Fibroblast of lung (primary cell): Measurements from ENCODE around the gene AACS. TPM values are rescaled to one million over a fixed set of nuclear protein-coding genes. Genes with fewer than 3 reads are reported as not detected.
"Not testable (repeated sequence)": the region's sequence is repeated elsewhere in the genome, so short reads cannot be mapped to it uniquely, and the experiment has no call there.

Experiments used
- DNase-seq, 2 donors: peaks; one replicate each; pipeline versions ENCODE4 v3.0.0 to v3.0.0-alpha.2; 2010; ENCODE audit warnings: low read depth in 2 of 2
- H2AFZ ChIP-seq: 2 replicates; pipeline ENCODE4 v1.5.1; 2012; ENCODE audit warnings: low read length, control low read depth, inconsistent platforms
- H3K27ac ChIP-seq: 2 replicates; pipeline ENCODE4 v1.5.1; 2011; ENCODE audit warnings: low read length, control low read depth; ENCODE audit not compliant: insufficient read depth
- H3K27me3 ChIP-seq: 2 replicates; pipeline ENCODE4 v1.5.1; 2011; ENCODE audit warnings: mild to moderate bottlenecking, low read length; ENCODE audit not compliant: control insufficient read depth, insufficient read depth
- H3K36me3 ChIP-seq: 2 replicates; pipeline ENCODE4 v1.5.1; 2011; ENCODE audit warnings: low read length; ENCODE audit not compliant: control insufficient read depth, insufficient read depth
- H3K4me1 ChIP-seq: 2 replicates; pipeline ENCODE4 v1.5.1; 2011; ENCODE audit warnings: low read length; ENCODE audit not compliant: control insufficient read depth, insufficient read depth; ENCODE audit errors: extremely low read depth
- H3K4me2 ChIP-seq: 2 replicates; pipeline ENCODE4 v1.5.1; 2011; ENCODE audit warnings: low read length, control low read depth; ENCODE audit not compliant: insufficient read depth; ENCODE audit errors: extremely low read depth
- H3K4me3 ChIP-seq, 4 experiments: fragments of 200-600 bp in 1 of 4; sonication (generic) in 1 of 4; replicated peaks in 1 of 4; 2 replicates each; pipeline ENCODE4 v1.5.1; 2011 to 2016; ENCODE audit warnings: low read length in 4 of 4, low read depth in 3 of 4, mild to moderate bottlenecking in 3 of 4, control low read depth in 2 of 4, inconsistent platforms in 1 of 4, mixed read lengths in 1 of 4; ENCODE audit not compliant: insufficient read depth in 1 of 4; ENCODE audit errors: control extremely low read depth in 1 of 4
- H3K79me2 ChIP-seq: 2 replicates; pipeline ENCODE4 v1.5.1; 2012; ENCODE audit warnings: mild to moderate bottlenecking, low read length, inconsistent platforms; ENCODE audit not compliant: control insufficient read depth, insufficient read depth
- H3K9ac ChIP-seq: 2 replicates; pipeline ENCODE4 v1.5.1; 2011; ENCODE audit warnings: mild to moderate bottlenecking, low read length, control low read depth; ENCODE audit not compliant: insufficient read depth
- H3K9me3 ChIP-seq: 2 replicates; pipeline ENCODE4 v1.5.1; 2012; ENCODE audit warnings: low read depth, low read length; ENCODE audit not compliant: control insufficient read depth, insufficient read depth
- H4K20me1 ChIP-seq: 2 replicates; pipeline ENCODE4 v1.5.1; 2011; ENCODE audit warnings: low read length; ENCODE audit not compliant: control insufficient read depth, insufficient read depth; ENCODE audit errors: extremely low read depth
- EZH2 ChIP-seq: IDR thresholded peaks from 2 replicates; pipeline ENCODE4 v1.5.1; 2012; ENCODE audit warnings: low read length, control low read depth, mild to moderate bottlenecking; ENCODE audit errors: missing control alignments
- polyA plus RNA-seq, 2 donors: library from polyadenylated mRNA; depleted of rRNA in 1 of 2; stranded (reverse) in 1 of 2; unstranded in 1 of 2; fragments of >200 nt; gene quantifications; 2 replicates each; pipeline ENCODE4 v1.2.1, GENCODE V29; 2011 to 2012; ENCODE audit warnings: missing spikeins in 1 of 2
- total RNA-seq: library from RNA; depleted of rRNA; stranded (reverse); fragments of >200 nt; gene quantifications from 2 replicates; pipeline ENCODE4 v1.2.1, GENCODE V29; 2014
- TF ChIP-seq, protein P1 (sequence below), 2 donors: IDR thresholded peaks in 1 of 2; conservative IDR thresholded peaks in 1 of 2; 1 replicate in 1 of 2; 2 replicates in 1 of 2; pipeline ENCODE4 v1.5.1; 2011 to 2012; ENCODE audit warnings: low read length in 2 of 2, control low read depth in 1 of 2, inconsistent platforms in 1 of 2, low read depth in 1 of 2, mild to moderate bottlenecking in 1 of 2

The AACS gene
- total and polyA plus RNA-seq, 2 donors (not counting 1 experiment from before 2014, with no cell fraction given): 24.7 to 31.5 TPM

GRCh38 chr12:125110641-125111360, 45.6 kb downstream of the AACS start:
- TF ChIP-seq, protein P1, sequence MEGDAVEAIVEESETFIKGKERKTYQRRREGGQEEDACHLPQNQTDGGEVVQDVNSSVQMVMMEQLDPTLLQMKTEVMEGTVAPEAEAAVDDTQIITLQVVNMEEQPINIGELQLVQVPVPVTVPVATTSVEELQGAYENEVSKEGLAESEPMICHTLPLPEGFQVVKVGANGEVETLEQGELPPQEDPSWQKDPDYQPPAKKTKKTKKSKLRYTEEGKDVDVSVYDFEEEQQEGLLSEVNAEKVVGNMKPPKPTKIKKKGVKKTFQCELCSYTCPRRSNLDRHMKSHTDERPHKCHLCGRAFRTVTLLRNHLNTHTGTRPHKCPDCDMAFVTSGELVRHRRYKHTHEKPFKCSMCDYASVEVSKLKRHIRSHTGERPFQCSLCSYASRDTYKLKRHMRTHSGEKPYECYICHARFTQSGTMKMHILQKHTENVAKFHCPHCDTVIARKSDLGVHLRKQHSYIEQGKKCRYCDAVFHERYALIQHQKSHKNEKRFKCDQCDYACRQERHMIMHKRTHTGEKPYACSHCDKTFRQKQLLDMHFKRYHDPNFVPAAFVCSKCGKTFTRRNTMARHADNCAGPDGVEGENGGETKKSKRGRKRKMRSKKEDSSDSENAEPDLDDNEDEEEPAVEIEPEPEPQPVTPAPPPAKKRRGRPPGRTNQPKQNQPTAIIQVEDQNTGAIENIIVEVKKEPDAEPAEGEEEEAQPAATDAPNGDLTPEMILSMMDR (conservative IDR thresholded peaks at IDR 0.05 in 1 of 2, IDR thresholded peaks at IDR 0.05 in 1 of 2; ENCODE audit: low read depth in 1 of 2, low read length in 2 of 2): no peak
- no peak for TF ChIP-seq EZH2
- H3K4me3 ChIP-seq: no peak overlapping the region
- no peak overlapping the region for H3K27ac ChIP-seq
- H3K36me3 ChIP-seq: peaks cover 7% of the 10 kb centered on the region
- no peak overlapping the region for H3K9ac ChIP-seq
- H4K20me1 ChIP-seq: no peaks in the 10 kb centered on the region
- H3K9me3 ChIP-seq: no peaks in the 10 kb centered on the region
- H2AFZ ChIP-seq: no peak overlapping the region
- H3K4me2 ChIP-seq: no peak overlapping the region
- no peaks in the 10 kb centered on the region for H3K27me3 ChIP-seq
- DNase-seq: peak; percentile 28 to 90
- H3K79me2 ChIP-seq: no peaks in the 10 kb centered on the region
- H3K4me1 ChIP-seq: no peaks in the 10 kb centered on the region

GRCh38 chr12:125111403-125111802, 46.2 kb downstream of the AACS start:
- DNase-seq: peak in 1 of 2 donors; percentile 33
- no peak overlapping the region for H3K4me2 ChIP-seq
- TF ChIP-seq EZH2: no peak
- TF ChIP-seq, protein P1 (conservative IDR thresholded peaks at IDR 0.05 in 1 of 2, IDR thresholded peaks at IDR 0.05 in 1 of 2; ENCODE audit: low read depth in 1 of 2, low read length in 2 of 2): no peak
- no peaks in the 10 kb centered on the region for H3K27me3 ChIP-seq
- peaks cover 7% of the 10 kb centered on the region for H3K36me3 ChIP-seq
- H3K79me2 ChIP-seq: no peaks in the 10 kb centered on the region
- no peaks in the 10 kb centered on the region for H3K4me1 ChIP-seq
- no peak overlapping the region for H3K4me3 ChIP-seq
- no peak overlapping the region for H3K27ac ChIP-seq
- H2AFZ ChIP-seq: no peak overlapping the region
- H3K9me3 ChIP-seq: no peaks in the 10 kb centered on the region
- no peaks in the 10 kb centered on the region for H4K20me1 ChIP-seq
- H3K9ac ChIP-seq: no peak overlapping the region

DNA sequence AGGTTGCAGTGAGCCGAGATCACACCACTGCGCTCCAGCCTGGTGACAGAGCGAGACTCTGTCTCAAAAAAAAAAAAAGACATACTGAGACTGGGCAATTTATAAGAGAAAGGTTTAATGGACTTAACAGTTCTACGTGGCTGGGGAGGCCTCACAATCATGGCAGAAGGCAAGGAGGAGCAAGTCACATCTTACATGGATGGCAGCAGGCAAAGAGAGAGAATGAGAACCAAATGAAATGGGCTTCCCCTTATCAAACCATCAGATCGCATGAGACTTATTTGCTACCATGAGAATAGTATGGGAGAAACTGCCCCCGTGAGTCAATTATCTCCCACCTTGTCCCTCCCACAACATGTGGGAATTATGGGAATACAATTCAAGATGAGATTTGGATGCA, 47.4 kb downstream of the AACS start:
- not testable (repeated sequence) for H3K27me3 ChIP-seq, H3K4me1 ChIP-seq, H3K79me2 ChIP-seq, H3K4me3 ChIP-seq, H2AFZ ChIP-seq, H3K9me3 ChIP-seq, H3K4me2 ChIP-seq, DNase-seq, H3K9ac ChIP-seq, H3K36me3 ChIP-seq, H4K20me1 ChIP-seq, H3K27ac ChIP-seq
